Peyer's patch (tissue), 4 donors: ENCODE results near the gene FKBP7.

Source experiments
- CTCF ChIP-seq, 6 experiments: fragments of 450-650 bp in 4 of 6; fragments of 200-600 bp in 2 of 6; sonication (generic) in 1 of 6; IDR thresholded peaks; one replicate each; pipeline ENCODE4 v1.5.1; 2017 to 2019; ENCODE audit warnings: antibody characterized with exemption in 6 of 6, mild to moderate bottlenecking in 3 of 6, moderate library complexity in 1 of 6
- POLR2A ChIP-seq, 2 donors: fragments of 450-650 bp; IDR thresholded peaks; one replicate each; pipeline ENCODE4 v1.5.1; 2017; ENCODE audit warnings: antibody characterized with exemption in 2 of 2, mild to moderate bottlenecking in 2 of 2, moderate library complexity in 2 of 2

- TF ChIP-seq CTCF (IDR thresholded peaks at IDR 0.05) (no peak), POLR2A (IDR thresholded peaks at IDR 0.05) (no peak)
These were observed 5.0 kb downstream of the FKBP7 start for GRCh38 chr2:178473373-178473772.
